ENCODE measurements around the gene MCF2L2. TPM values are rescaled to one million over a fixed set of nuclear protein-coding genes. Genes with fewer than 3 reads are reported as not detected.

Gene MCF2L2
- total and polyA plus RNA-seq, 2 donors (not counting 3 experiments of a cell fraction or from before 2014, with no cell fraction given) = 0.15 to 1.1 TPM

DNA sequence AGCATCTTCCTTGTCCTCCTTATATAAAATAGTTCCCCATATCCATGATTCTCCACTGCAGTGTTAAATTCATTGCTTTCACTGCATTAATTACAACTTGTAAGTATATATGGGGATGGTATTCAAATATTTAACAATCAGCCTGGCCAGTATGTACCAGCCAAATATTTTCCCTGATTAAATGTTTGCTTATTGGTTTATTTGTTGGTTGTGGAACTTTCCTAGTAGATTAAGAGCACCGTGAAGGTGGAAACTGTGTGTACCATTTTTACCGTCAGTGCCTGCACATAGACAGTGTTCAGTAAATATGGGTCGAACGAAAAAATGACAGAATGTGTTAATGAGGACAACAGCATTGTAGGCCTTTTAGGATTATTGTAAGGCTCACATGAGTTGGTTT, 272.9 kb downstream of the MCF2L2 start:
- Histone ChIP-seq H3K36me3 (ENCODE audit: control insufficient read depth in 2 of 2, extremely low read depth in 1 of 2, insufficient read depth in 2 of 2, low read length in 2 of 2) (no peaks in the 10 kb centered on the region), H2AFZ (ENCODE audit: low read depth, low read length) (no peak overlapping the region), H3K9ac (replicated peaks; ENCODE audit: extremely low read depth, insufficient read depth, low read length) (no peak overlapping the region), H3K27ac (ENCODE audit: insufficient read depth, low read depth, low read length) (no peak overlapping the region), H3K9me1 (replicated peaks; ENCODE audit: control insufficient read depth, extremely low read depth, insufficient read depth, low read length) (no peaks in the 10 kb centered on the region), H3K4me3 (replicated peaks in 1 of 3; ENCODE audit: insufficient read depth in 1 of 3, low read depth in 1 of 3, low read length in 3 of 3) (no peak overlapping the region), H4K20me1 (replicated peaks; ENCODE audit: control insufficient read depth, extremely low read depth, insufficient read depth, low read length) (no peaks in the 10 kb centered on the region), H3K4me1 (ENCODE audit: control insufficient read depth, extremely low read depth, insufficient read depth, low read length) (peaks cover 6% of the 10 kb centered on the region), H3K9me3 (replicated peaks; ENCODE audit: control insufficient read depth, insufficient read depth, low read length) (no peaks in the 10 kb centered on the region), H3K79me2 (ENCODE audit: control insufficient read depth, insufficient read depth, low read length) (no peaks in the 10 kb centered on the region), H3K27me3 (ENCODE audit: control insufficient read depth in 2 of 2, insufficient read depth in 2 of 2, low read length in 2 of 2) (peaks cover 0 to 2% of the 10 kb centered on the region in 2 experiments), H3K4me2 (ENCODE audit: insufficient read depth, low read length) (no peak overlapping the region)
- DNase-seq (ENCODE audit: low read depth, low spot score) (no peak), FAIRE-seq (no peak)
- ChIA-PET CTCF (no interaction called here), POLR2A (no interaction called here)
- dilution Hi-C loops (cut with MboI; ENCODE audit: extremely low pct_ligation_motif_present, low sequenced_read_pairs) = no loop called here
- BruUV-seq (replicated peaks) = no TSS peak
- intact Hi-C loops (cut with micrococcal nuclease) = no loop called here
- TF ChIP-seq FOS (IDR thresholded peaks at IDR 0.05; ENCODE audit: borderline replicate concordance, insufficient read depth, low read length) (no peak), MYC (IDR thresholded peaks at IDR 0.05; ENCODE audit: low read depth, low read length) (no peak), POLR2AphosphoS5 (IDR thresholded peaks at IDR 0.05; ENCODE audit: insufficient read depth, low read depth, low read length) (no peak), POLR2A (IDR thresholded peaks at IDR 0.05; ENCODE audit: low read depth, low read length) (no peak), GATA2 (IDR thresholded peaks at IDR 0.05; ENCODE audit: insufficient read depth, insufficient read length, low read depth, low read length) (no peak), EZH2 (IDR thresholded peaks at IDR 0.05; ENCODE audit: borderline replicate concordance, low read depth, low read length, severe bottlenecking) (no peak), JUN (IDR thresholded peaks at IDR 0.05; ENCODE audit: borderline replicate concordance, insufficient read depth, insufficient read length, low read depth) (no peak)
- TF ChIP-seq, protein P1, sequence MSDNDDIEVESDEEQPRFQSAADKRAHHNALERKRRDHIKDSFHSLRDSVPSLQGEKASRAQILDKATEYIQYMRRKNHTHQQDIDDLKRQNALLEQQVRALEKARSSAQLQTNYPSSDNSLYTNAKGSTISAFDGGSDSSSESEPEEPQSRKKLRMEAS (IDR thresholded peaks at IDR 0.05; ENCODE audit: insufficient read depth, insufficient read length) = no peak
- TF ChIP-seq, protein P2, sequence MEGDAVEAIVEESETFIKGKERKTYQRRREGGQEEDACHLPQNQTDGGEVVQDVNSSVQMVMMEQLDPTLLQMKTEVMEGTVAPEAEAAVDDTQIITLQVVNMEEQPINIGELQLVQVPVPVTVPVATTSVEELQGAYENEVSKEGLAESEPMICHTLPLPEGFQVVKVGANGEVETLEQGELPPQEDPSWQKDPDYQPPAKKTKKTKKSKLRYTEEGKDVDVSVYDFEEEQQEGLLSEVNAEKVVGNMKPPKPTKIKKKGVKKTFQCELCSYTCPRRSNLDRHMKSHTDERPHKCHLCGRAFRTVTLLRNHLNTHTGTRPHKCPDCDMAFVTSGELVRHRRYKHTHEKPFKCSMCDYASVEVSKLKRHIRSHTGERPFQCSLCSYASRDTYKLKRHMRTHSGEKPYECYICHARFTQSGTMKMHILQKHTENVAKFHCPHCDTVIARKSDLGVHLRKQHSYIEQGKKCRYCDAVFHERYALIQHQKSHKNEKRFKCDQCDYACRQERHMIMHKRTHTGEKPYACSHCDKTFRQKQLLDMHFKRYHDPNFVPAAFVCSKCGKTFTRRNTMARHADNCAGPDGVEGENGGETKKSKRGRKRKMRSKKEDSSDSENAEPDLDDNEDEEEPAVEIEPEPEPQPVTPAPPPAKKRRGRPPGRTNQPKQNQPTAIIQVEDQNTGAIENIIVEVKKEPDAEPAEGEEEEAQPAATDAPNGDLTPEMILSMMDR (IDR thresholded peaks at IDR 0.05; ENCODE audit: extremely low read depth in 1 of 2, insufficient read depth in 1 of 2, low read depth in 1 of 2, low read length in 2 of 2) = no peak
